NT2/D1 (cell line): ENCODE results near the gene OR1F1.

ENCODE experiments used
- DNase-seq: peaks from one replicate; pipeline ENCODE4 v3.0.0-alpha.2; 2011; ENCODE audit warnings: low read depth, low spot score
- H3K27me3 ChIP-seq: 2 replicates; pipeline ENCODE4 v1.6.0; 2011; ENCODE audit warnings: mild to moderate bottlenecking; ENCODE audit not compliant: insufficient read length, insufficient read depth
- H3K36me3 ChIP-seq: 2 replicates; pipeline ENCODE4 v1.6.1; 2011; ENCODE audit warnings: mild to moderate bottlenecking, low read length, mixed read lengths; ENCODE audit not compliant: insufficient read depth, insufficient read length
- H3K4me1 ChIP-seq: 2 replicates; pipeline ENCODE4 v1.5.1; 2011; ENCODE audit not compliant: insufficient read depth, insufficient read length
- H3K4me3 ChIP-seq: 2 replicates; pipeline ENCODE4 v1.5.1; 2011; ENCODE audit warnings: low read depth; ENCODE audit not compliant: insufficient read length
- H3K9ac ChIP-seq: 2 replicates; pipeline ENCODE4 v1.6.0; 2011; ENCODE audit warnings: low read depth; ENCODE audit not compliant: insufficient read length
- H3K9me3 ChIP-seq: 2 replicates; pipeline ENCODE4 v1.5.1; 2011; ENCODE audit warnings: mild to moderate bottlenecking, low read length; ENCODE audit not compliant: insufficient read depth
- SUZ12 ChIP-seq: IDR thresholded peaks from 2 replicates; pipeline ENCODE4 v1.6.1; 2011; ENCODE audit not compliant: insufficient read length, insufficient read depth; ENCODE audit errors: extremely low read depth
- YY1 ChIP-seq: IDR thresholded peaks from 2 replicates; pipeline ENCODE4 v1.6.1; 2011; ENCODE audit not compliant: insufficient read length, insufficient read depth
- ZNF274 ChIP-seq: IDR thresholded peaks from 2 replicates; pipeline ENCODE4 v1.6.1; 2011; ENCODE audit warnings: mild to moderate bottlenecking, low read depth, low read length

The OR1F1 gene

DNA sequence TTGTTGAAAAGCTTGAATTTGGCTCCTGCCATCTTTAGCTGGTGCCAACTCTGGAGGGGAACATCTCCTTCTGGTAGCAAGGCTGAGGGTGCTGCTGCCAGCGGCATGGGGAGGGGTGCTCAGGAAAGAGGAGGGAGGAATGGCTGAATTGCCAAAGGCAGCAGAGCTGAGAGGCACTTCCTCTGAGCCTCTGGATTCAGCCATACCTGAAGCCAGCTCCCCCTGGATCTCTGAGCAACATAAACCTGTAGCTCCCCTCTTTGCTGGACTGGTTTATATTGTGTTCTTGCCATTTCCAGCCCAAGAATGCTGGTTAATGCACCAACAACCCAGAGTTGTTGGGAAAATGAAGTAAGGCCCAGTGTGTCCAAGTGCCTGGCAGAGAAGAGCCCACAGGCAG, 61.0 kb downstream of the OR1F1 start:
- TF ChIP-seq SUZ12 (no peak), ZNF274 (no peak), YY1 (no peak)
- Histone ChIP-seq H3K9me3 (no peaks in the 10 kb centered on the region), H3K4me1 (no peaks in the 10 kb centered on the region), H3K36me3 (no peaks in the 10 kb centered on the region), H3K27me3 (peaks cover 2% of the 10 kb centered on the region), H3K9ac (no peak overlapping the region), H3K4me3 (no peak overlapping the region)
- no peak for DNase-seq

GRCh38 chr16:3249451-3249850, 61.4 kb downstream of the OR1F1 start:
- no peak for DNase-seq
- Histone ChIP-seq H3K4me1 (no peaks in the 10 kb centered on the region), H3K9ac (no peak overlapping the region), H3K9me3 (no peaks in the 10 kb centered on the region), H3K27me3 (peaks cover 2% of the 10 kb centered on the region), H3K4me3 (no peak overlapping the region), H3K36me3 (no peaks in the 10 kb centered on the region)
- TF ChIP-seq SUZ12: no peak
- TF ChIP-seq YY1: no peak
- TF ChIP-seq ZNF274: no peak

DNA sequence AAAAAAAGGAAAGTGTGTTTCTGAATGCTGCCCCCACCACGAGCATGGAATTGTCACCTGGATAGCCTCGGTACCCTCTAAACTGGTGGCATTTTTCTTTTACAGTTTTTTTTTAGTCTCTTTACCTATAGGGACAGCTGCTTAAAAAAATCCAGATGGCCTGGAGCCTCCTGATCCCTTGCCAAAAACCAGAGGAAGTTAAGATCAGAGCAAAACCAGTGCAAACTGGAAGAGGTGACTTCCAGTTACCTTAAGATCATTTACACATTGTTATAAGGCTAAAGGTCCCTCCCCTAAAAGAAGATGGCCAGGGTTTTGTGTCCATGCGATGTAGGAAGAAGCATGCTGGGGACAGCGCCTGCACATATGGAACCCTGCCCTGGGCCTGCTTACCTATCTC, 65.0 kb downstream of the OR1F1 start:
- no peak for DNase-seq
- TF ChIP-seq ZNF274 (no peak), YY1 (no peak), SUZ12 (no peak)
- Histone ChIP-seq H3K27me3 (peaks cover 2% of the 10 kb centered on the region), H3K4me3 (no peak overlapping the region), H3K4me1 (peaks cover 3% of the 10 kb centered on the region), H3K9ac (no peak overlapping the region), H3K9me3 (no peaks in the 10 kb centered on the region), H3K36me3 (no peaks in the 10 kb centered on the region)

GRCh38 chr16:3254309-3254708, 66.3 kb downstream of the OR1F1 start:
- H3K36me3 ChIP-seq: no peaks in the 10 kb centered on the region
- H3K9me3 ChIP-seq: no peaks in the 10 kb centered on the region
- no peak for TF ChIP-seq SUZ12
- TF ChIP-seq YY1: no peak
- TF ChIP-seq ZNF274: no peak
- H3K27me3 ChIP-seq: peaks cover under 1% of the 10 kb centered on the region
- H3K9ac ChIP-seq: no peak overlapping the region
- no peak overlapping the region for H3K4me3 ChIP-seq
- H3K4me1 ChIP-seq: peaks cover 3% of the 10 kb centered on the region
- no peak for DNase-seq
